Ascending aorta (tissue), 2 donors: Measurements from ENCODE around the gene SLC25A21. TPM values are rescaled to one million over a fixed set of nuclear protein-coding genes. Genes with fewer than 3 reads are reported as not detected.
"Not testable (repeated sequence)": the region's sequence is repeated elsewhere in the genome, so short reads cannot be mapped to it uniquely, and the experiment has no call there.

Experiments
- DNase-seq, 2 donors: peaks; one replicate each; pipeline ENCODE4 v3.0.0-alpha.2; 2019; ENCODE audit warnings: low spot score in 2 of 2
- H3K27ac ChIP-seq, 2 donors: fragments of 200-600 bp; sonication (generic); one replicate each; pipeline ENCODE4 v1.5.1; 2016 to 2017; ENCODE audit warnings: mild to moderate bottlenecking in 1 of 2
- H3K27me3 ChIP-seq: fragments of 200-600 bp; sonication (generic); one replicate; pipeline ENCODE4 v1.5.1; 2017
- H3K36me3 ChIP-seq, 2 donors: fragments of 200-600 bp; sonication (generic); one replicate each; pipeline ENCODE4 v1.5.1; 2016
- H3K4me1 ChIP-seq, 2 donors: fragments of 200-600 bp; sonication (generic); one replicate each; pipeline ENCODE4 v1.5.1; 2016 to 2017; ENCODE audit warnings: mild to moderate bottlenecking in 1 of 2
- H3K4me3 ChIP-seq, 2 donors: fragments of 200-600 bp; sonication (generic); one replicate each; pipeline ENCODE4 v1.5.1; 2016 to 2017; ENCODE audit warnings: mild to moderate bottlenecking in 1 of 2
- H3K9me3 ChIP-seq, 2 donors: fragments of 200-600 bp; sonication (generic); one replicate each; pipeline ENCODE4 v1.5.1; 2016
- intact Hi-C: fragments of 100-400 bp; cut with DNase I; formaldehyde crosslinking; loops from one replicate; pipeline ENCODE4 v1.15.1; 2023
- total RNA-seq: library from RNA; depleted of rRNA; stranded (reverse); fragments of >200 nt; gene quantifications from one replicate; pipeline ENCODE4 v1.1.0, GENCODE V29; 2016
- TF ChIP-seq, protein P1 (sequence below), 3 experiments: fragments of 200-600 bp in 2 of 3; fragments of 450-650 bp in 1 of 3; sonication (generic) in 2 of 3; IDR thresholded peaks; one replicate each; pipeline ENCODE4 v1.5.1; 2016 to 2019; ENCODE audit warnings: antibody characterized with exemption in 3 of 3, mild to moderate bottlenecking in 1 of 3, moderate library complexity in 1 of 3

Gene SLC25A21
- total RNA-seq, 1 donor from 2014 or later, result not detected

DNA sequence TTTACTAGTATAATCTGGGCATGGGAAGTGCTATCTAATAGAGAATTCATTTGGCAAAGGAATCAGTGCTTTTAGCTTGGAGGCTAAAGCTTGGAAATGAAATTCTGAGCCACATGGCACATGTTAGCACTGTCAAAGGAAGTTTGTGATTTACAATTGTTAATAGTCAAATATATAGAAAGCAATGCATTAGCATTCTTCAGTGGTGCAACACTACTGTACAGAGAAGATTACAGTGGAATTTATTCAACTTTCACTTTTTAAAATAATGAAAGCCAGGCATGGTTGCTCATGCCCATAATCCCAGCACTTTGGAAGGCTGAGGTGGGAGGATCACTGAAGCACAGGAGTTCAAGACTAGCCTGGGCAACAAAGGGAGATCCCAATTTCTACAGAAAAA is 464.8 kb downstream of the SLC25A21 start:
- DNase-seq, result no peak
- no peaks in the 10 kb centered on the region for H3K27me3 ChIP-seq
- no peaks in the 10 kb centered on the region for H3K9me3 ChIP-seq
- no peak overlapping the region for H3K27ac ChIP-seq
- H3K36me3 ChIP-seq, result no peaks in the 10 kb centered on the region
- intact Hi-C loops, result no loop called here
- TF ChIP-seq, protein P1, sequence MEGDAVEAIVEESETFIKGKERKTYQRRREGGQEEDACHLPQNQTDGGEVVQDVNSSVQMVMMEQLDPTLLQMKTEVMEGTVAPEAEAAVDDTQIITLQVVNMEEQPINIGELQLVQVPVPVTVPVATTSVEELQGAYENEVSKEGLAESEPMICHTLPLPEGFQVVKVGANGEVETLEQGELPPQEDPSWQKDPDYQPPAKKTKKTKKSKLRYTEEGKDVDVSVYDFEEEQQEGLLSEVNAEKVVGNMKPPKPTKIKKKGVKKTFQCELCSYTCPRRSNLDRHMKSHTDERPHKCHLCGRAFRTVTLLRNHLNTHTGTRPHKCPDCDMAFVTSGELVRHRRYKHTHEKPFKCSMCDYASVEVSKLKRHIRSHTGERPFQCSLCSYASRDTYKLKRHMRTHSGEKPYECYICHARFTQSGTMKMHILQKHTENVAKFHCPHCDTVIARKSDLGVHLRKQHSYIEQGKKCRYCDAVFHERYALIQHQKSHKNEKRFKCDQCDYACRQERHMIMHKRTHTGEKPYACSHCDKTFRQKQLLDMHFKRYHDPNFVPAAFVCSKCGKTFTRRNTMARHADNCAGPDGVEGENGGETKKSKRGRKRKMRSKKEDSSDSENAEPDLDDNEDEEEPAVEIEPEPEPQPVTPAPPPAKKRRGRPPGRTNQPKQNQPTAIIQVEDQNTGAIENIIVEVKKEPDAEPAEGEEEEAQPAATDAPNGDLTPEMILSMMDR (IDR thresholded peaks at IDR 0.05), result no peak
- H3K4me1 ChIP-seq, result no peaks in the 10 kb centered on the region
- H3K4me3 ChIP-seq, result no peak overlapping the region

DNA sequence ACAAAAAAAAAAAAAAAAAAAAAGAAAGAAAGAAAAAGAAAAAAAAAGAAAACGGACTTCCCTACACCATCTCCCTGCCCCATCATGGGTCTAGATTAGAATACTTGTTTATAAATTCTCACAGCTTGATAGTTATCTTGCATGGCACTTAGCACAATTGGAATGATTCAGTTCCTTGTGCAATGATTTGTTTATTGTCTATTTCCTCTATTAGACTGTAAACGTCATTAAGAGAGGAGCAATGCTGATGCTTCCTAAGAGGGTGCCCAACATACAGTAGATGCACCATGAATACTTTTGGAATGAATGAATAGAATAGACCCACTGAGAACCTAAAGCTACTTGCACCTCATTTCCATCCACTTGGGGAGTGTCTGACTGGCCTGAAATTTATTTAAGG is 469.9 kb downstream of the SLC25A21 start:
- no peak for DNase-seq
- intact Hi-C loops, result no loop called here

DNA sequence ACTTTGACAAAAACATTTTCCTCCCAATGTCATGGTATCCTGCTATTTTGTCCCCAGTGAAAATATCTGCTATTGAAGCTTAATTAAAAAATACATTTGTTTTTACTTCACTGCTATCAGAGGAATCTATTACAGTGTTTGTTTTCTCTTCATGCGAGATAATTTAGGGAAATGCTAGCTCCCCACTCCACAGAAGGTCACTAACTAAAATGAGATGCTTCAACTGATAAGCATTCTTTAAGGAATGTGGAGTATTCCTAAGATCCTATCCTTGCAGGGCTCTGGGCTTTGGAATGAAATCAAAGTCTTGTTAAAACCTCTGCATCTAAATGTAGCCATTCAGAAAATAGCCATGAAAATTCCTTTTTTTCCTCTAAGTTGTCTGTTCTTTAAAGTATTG is 471.3 kb downstream of the SLC25A21 start:
- DNase-seq, result no peak
- H3K27me3 ChIP-seq, result no peaks in the 10 kb centered on the region
- intact Hi-C loops, result no loop called here
- TF ChIP-seq, protein P1 (IDR thresholded peaks at IDR 0.05), result no peak
- H3K36me3 ChIP-seq, result no peaks in the 10 kb centered on the region
- H3K4me3 ChIP-seq, result no peak overlapping the region
- no peak overlapping the region for H3K27ac ChIP-seq
- H3K4me1 ChIP-seq, result no peaks in the 10 kb centered on the region
- H3K9me3 ChIP-seq, result peaks cover 0 to 5% of the 10 kb centered on the region in 2 donors

More for the DNA sequence above, 469.9 kb downstream of the SLC25A21 start:
- TF ChIP-seq, protein P1 (IDR thresholded peaks at IDR 0.05), result no peak
- Histone ChIP-seq H3K4me3 (no peak overlapping the region), H3K4me1 (no peaks in the 10 kb centered on the region), H3K9me3 (no peaks in the 10 kb centered on the region), H3K36me3 (no peaks in the 10 kb centered on the region), H3K27ac (no peak overlapping the region), H3K27me3 (no peaks in the 10 kb centered on the region)

DNA sequence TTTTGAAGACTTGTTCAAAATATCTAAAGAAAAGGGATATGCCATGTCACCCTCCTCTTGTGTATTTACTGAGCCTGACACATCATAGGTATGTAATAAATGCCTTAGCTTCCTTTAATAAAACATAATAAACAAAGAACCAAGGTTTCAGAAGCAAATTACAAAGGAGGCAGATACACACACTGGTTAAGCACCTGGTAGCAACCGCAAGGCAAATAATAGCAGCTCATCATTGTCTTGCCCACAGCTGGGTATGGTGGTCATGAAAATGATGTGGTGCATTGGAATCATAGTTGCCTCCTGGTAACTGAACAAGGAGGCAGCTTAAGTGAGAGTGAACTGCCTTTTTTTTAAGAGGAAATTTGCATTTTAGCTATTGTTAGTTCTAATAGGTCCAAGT is 471.8 kb downstream of the SLC25A21 start:
- Histone ChIP-seq H3K4me3 (no peak overlapping the region), H3K4me1 (no peaks in the 10 kb centered on the region), H3K9me3 (peaks cover 0 to 5% of the 10 kb centered on the region in 2 donors), H3K36me3 (no peaks in the 10 kb centered on the region), H3K27me3 (no peaks in the 10 kb centered on the region), H3K27ac (no peak overlapping the region)
- DNase-seq, result no peak
- TF ChIP-seq, protein P1 (IDR thresholded peaks at IDR 0.05), result no peak
- intact Hi-C loops, result no loop called here

DNA sequence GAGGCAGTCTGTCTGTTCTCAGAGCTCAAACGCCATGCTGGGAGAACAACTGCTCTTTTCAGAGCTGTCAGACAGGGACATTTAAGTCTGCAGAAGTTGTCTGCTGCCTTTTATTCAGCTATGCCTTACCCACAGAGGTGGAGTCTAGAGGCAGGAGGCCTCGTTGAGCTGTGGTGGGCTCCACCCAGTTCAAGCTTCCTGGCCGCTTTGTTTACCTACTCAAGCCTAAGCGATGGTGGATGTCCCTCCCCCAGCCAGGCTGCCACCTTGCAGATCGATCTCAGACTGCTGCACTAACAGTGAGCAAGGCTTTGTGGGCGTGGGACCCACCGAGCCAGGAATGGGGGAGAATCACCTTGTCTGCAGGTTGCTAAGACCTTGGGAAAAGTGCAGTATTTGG is 473.0 kb downstream of the SLC25A21 start:
- H3K9me3 ChIP-seq, H3K27ac ChIP-seq, H3K4me3 ChIP-seq, DNase-seq, intact Hi-C loops, H3K4me1 ChIP-seq, H3K36me3 ChIP-seq, H3K27me3 ChIP-seq: not testable (repeated sequence)

DNA sequence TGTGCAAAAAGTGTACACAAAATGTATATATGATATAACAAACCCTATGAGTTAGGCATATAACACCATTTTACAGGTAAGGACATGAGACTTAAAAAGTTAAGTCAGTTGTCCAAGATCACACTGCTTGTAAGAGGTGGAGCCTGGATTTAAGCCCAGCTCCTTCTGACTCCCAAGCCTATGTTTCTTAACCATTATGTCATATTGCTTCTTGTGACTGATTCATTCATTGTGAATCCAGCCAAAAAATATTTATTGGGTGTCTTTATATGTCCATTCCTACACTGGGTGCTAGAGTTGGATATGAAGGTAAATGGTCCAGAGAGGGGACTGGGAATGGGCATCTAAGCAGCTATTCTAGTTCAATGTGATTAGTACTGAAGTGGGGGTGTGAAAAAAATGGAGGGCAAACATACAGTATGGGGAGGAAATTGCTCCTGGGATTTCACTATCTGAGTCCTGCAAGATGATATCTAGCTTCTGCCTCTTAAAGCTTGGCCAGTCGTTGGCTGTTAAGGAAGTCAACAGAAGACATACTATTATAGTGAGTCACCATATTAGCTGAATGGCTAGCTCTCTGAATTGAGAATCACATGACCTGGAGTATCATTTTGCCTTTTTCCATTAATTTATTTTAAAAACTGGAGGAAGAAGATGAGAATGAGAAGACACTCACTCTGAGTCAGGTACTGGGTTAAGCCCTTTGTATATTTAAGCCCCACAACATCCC is 481.9 kb downstream of the SLC25A21 start:
- H3K27me3 ChIP-seq, result no peaks in the 10 kb centered on the region
- intact Hi-C loops, result no loop called here
- no peaks in the 10 kb centered on the region for H3K9me3 ChIP-seq
- no peak overlapping the region for H3K27ac ChIP-seq
- no peaks in the 10 kb centered on the region for H3K4me1 ChIP-seq
- DNase-seq, result no peak
- no peaks in the 10 kb centered on the region for H3K36me3 ChIP-seq
- TF ChIP-seq, protein P1 (IDR thresholded peaks at IDR 0.05), result no peak
- no peak overlapping the region for H3K4me3 ChIP-seq
